Stimulated activated CD4-positive, alpha-beta T cell treated with anti-CD3 and anti-CD28 coated beads, Interleukin-4, amount 100 ng/mL, for 24 hours (primary cell): ENCODE results near the gene EGFR.

Experiments
- DNase-seq: peaks from one replicate; pipeline ENCODE4 v3.0.0-alpha.2; 2020

The EGFR gene

GRCh38 chr7:55258631-55259030 is 239.8 kb downstream of the EGFR start:
- DNase-seq, result no peak

DNA sequence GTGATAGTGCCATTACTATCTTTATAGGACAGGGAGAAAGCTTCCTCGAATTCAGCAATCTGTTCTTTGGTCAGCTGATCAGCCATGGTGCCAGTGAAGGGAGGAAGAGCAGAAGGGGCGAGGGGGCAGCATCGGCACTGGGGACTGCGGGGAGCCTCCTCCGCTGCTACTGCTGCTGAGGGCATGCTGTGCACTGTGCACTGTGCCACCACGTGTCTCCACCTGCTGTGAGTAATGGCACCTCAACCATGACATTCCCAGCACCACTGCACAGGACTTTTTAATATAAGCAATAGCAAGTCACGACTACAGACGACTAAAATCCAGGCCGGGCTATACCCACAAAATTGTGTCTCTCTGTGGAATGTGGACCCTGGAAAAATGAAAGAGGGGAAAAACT is 241.4 kb downstream of the EGFR start:
- DNase-seq, result no peak

DNA sequence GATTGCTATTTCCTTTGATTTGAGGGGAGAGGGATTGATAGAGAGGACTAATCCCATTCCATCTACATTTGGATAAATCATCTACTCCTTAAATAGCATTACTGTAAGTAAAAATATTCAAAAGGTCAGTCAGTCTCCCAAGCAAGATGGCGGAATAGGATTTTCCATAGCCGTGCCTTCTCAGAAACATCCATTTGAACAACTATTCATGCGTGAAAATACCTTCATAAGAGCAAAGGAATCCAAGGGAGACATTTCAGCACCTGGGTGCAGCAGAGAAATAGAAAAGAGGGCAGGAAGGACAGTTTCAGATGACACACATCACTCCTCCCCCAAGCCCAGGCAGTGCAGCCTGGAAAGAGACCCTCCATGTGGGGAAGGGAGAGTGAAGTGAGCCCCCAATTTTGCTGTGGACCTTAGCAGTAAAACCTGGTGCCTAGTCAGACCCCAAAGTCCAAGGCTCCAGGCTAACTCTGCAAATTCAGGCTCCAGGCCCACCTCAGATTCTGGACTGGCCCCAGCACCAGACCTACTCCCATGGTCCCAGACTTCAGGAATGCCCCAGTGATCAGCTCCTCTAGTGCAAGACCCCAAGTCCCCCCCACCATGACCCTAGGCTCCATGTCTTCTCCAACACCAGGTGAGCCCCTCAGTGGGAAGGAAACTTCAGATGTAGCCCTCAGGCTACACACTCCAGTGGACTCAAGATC is 242.0 kb downstream of the EGFR start:
- no peak for DNase-seq
